AG09309 (cell line): ENCODE data around the gene RAMP2.
"Not testable (repeated sequence)": the region's sequence is repeated elsewhere in the genome, so short reads cannot be mapped to it uniquely, and the experiment has no call there.

Experiments used
- DNase-seq: peaks from one replicate; pipeline ENCODE4 v3.0.0-alpha.2; 2010; ENCODE audit warnings: low read depth
- H3K4me3 ChIP-seq: 2 replicates; pipeline ENCODE4 v1.5.1; 2011; ENCODE audit warnings: mild to moderate bottlenecking, low read depth, low read length, moderate library complexity; ENCODE audit not compliant: control insufficient read depth
- TF ChIP-seq, protein P1 (sequence below): IDR thresholded peaks from 2 replicates; pipeline ENCODE4 v1.5.1; 2011; ENCODE audit warnings: mild to moderate bottlenecking, low read depth, low read length, inconsistent platforms; ENCODE audit not compliant: insufficient read depth, control insufficient read depth; ENCODE audit errors: missing control alignments

The RAMP2 gene

GRCh38 chr17:42754782-42755181 is 6.2 kb upstream of the RAMP2 start:
- no peak for DNase-seq
- TF ChIP-seq, protein P1, sequence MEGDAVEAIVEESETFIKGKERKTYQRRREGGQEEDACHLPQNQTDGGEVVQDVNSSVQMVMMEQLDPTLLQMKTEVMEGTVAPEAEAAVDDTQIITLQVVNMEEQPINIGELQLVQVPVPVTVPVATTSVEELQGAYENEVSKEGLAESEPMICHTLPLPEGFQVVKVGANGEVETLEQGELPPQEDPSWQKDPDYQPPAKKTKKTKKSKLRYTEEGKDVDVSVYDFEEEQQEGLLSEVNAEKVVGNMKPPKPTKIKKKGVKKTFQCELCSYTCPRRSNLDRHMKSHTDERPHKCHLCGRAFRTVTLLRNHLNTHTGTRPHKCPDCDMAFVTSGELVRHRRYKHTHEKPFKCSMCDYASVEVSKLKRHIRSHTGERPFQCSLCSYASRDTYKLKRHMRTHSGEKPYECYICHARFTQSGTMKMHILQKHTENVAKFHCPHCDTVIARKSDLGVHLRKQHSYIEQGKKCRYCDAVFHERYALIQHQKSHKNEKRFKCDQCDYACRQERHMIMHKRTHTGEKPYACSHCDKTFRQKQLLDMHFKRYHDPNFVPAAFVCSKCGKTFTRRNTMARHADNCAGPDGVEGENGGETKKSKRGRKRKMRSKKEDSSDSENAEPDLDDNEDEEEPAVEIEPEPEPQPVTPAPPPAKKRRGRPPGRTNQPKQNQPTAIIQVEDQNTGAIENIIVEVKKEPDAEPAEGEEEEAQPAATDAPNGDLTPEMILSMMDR: no peak
- no peak overlapping the region for H3K4me3 ChIP-seq

DNA sequence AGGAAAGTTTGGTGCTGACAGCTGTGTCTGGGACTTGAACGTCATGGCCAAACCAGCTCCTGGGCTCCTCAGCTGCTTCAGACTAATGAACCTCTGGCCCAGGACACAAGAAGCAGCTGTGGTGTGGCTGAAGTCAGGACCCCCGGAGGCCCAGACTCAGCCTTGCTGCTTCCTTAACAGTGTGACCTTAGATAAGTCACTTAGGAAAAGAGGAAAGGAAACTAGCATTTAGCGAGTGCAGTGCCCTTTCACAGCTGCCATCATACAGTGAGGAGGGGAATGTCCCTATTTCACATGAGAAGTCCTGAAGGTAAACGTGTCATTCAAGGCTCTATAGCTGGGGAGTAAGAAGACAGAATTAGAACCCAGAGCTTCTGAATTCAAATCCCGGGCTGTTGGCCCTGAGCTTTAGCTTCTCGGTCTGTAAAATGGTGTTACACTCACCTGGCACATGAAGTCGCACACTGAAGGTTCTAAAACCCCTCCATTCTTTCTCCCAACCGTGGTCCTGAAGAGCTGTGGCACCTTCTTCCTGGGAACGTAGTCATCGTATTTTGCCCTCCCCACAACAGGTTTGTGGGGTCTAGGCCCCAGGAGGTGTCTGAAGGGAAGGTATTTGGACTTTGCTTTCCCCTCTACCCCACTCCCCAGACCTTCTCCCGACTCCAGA is 910 bp upstream of the RAMP2 start:
- TF ChIP-seq, protein P1: no peak
- no peak overlapping the region for H3K4me3 ChIP-seq
- DNase-seq: no peak

- TF ChIP-seq, protein P1: no peak
- DNase-seq: no peak
- peak overlapping the region; percentile 38 for H3K4me3 ChIP-seq
Observed at GRCh38 chr17:42761638-42762037, 611 bp downstream of the RAMP2 start.

DNA sequence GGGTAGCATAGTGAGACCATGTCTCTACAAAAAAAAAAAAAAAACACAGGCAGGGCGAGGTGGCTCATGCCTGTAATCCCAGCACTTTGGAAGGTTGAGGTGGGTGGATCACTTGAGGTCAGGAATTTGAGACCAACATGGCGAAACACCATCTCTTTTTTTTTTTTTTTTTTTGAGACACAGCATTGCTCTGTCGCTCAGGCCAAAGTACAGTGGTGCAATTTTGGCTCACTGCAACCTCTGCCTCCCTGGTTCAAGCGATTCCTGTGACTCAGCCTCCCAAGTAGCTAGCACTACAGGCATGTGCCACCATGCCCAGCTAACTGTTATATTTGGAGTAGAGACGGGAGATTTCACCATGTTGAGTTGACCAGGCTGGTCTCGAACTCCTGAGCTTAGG is 5.1 kb downstream of the RAMP2 start:
- TF ChIP-seq, protein P1: no peak

GRCh38 chr17:42767512-42767911 is 6.5 kb downstream of the RAMP2 start:
- H3K4me3 ChIP-seq: no peak overlapping the region
- DNase-seq: no peak
- TF ChIP-seq, protein P1: no peak

More for the DNA sequence above, 5.1 kb downstream of the RAMP2 start:
- DNase-seq: no peak
- no peak overlapping the region for H3K4me3 ChIP-seq

DNA sequence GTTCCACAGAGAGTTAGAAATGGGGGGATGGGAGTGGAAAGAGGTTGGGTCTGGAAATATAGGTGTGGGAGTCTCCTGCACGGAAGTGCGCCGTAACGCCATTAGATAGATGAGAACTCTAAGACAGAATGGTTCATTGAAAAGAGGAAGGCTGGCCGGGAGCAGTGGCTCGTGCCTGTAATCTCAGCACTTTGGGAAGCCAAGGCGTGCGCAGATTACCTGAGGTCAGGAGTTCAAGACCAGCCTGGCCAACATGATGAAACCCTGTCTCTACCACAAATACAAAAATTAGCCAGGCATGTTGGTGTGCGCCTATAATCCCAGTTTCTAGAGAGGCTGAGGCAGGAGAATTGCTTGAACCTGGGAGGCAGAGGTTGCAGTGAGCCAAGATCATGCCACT is 7.0 kb downstream of the RAMP2 start:
- H3K4me3 ChIP-seq, DNase-seq: not testable (repeated sequence)

GRCh38 chr17:42769964-42770363 is 8.9 kb downstream of the RAMP2 start:
- not testable (repeated sequence) for DNase-seq, H3K4me3 ChIP-seq

GRCh38 chr17:42772945-42773289 is 11.9 kb downstream of the RAMP2 start:
- H3K4me3 ChIP-seq: peak overlapping the region; percentile 96
- TF ChIP-seq, protein P1: no peak
- no peak for DNase-seq
